GM18517 (cell line): Measurements from ENCODE around the gene SNRK.

Experiments used
- ATAC-seq: cut with Tn5 transposase; IDR thresholded peaks from one replicate; pipeline ENCODE4 v1.9.1; 2021; ENCODE audit warnings: mild to moderate bottlenecking, moderate library complexity; ENCODE audit not compliant: unreplicated experiment

SNRK gene

GRCh38 chr3:43307226-43307625 is 20.9 kb downstream of the SNRK start:
- ATAC-seq, result no peak

GRCh38 chr3:43307649-43308048 is 21.3 kb downstream of the SNRK start:
- no peak for ATAC-seq

- ATAC-seq, result no peak
Observed at GRCh38 chr3:43309372-43310305, 23.3 kb downstream of the SNRK start.

- no peak for ATAC-seq
Observed at GRCh38 chr3:43316783-43317460, 30.6 kb downstream of the SNRK start.

GRCh38 chr3:43317461-43318316 is 31.3 kb downstream of the SNRK start:
- no peak for ATAC-seq

- ATAC-seq, result no peak
Observed at GRCh38 chr3:43319376-43319775, 33.0 kb downstream of the SNRK start.

GRCh38 chr3:43319794-43320193 is 33.5 kb downstream of the SNRK start:
- no peak for ATAC-seq

- ATAC-seq, result no peak
Observed at GRCh38 chr3:43320288-43320687, 33.9 kb downstream of the SNRK start.

- no peak for ATAC-seq
Observed at GRCh38 chr3:43323541-43323940, 37.2 kb downstream of the SNRK start.

- ATAC-seq, result no peak
Observed at GRCh38 chr3:43326891-43327581, 40.7 kb downstream of the SNRK start.

- no peak for ATAC-seq
Observed at GRCh38 chr3:43327582-43327979, 41.2 kb downstream of the SNRK start.

GRCh38 chr3:43328653-43329052 is 42.3 kb downstream of the SNRK start:
- no peak for ATAC-seq

GRCh38 chr3:43330981-43331380 is 44.6 kb downstream of the SNRK start:
- ATAC-seq, result no peak

GRCh38 chr3:43331381-43331780 is 45.0 kb downstream of the SNRK start:
- no peak for ATAC-seq

GRCh38 chr3:43334976-43335375 is 48.6 kb downstream of the SNRK start:
- no peak for ATAC-seq

GRCh38 chr3:43335799-43336198 is 49.5 kb downstream of the SNRK start:
- ATAC-seq, result no peak

- no peak for ATAC-seq
Observed at GRCh38 chr3:43338295-43338694, 52.0 kb downstream of the SNRK start.

- no peak for ATAC-seq
Observed at GRCh38 chr3:43340403-43340802, 54.1 kb downstream of the SNRK start.

- no peak for ATAC-seq
Observed at GRCh38 chr3:43341788-43342187, 55.4 kb downstream of the SNRK start.

- ATAC-seq, result no peak
Observed at GRCh38 chr3:43343185-43343584, 56.8 kb downstream of the SNRK start.

- ATAC-seq, result no peak
Observed at GRCh38 chr3:43343815-43344214, 57.5 kb downstream of the SNRK start.
